ENCODE data around the gene ITPR1. TPM values are rescaled to one million over a fixed set of nuclear protein-coding genes. Genes with fewer than 3 reads are reported as not detected.
"Not testable (repeated sequence)": the region's sequence is repeated elsewhere in the genome, so short reads cannot be mapped to it uniquely, and the experiment has no call there.

Gene ITPR1
- total RNA-seq, 2 donors from 2014 or later: 5.9 TPM

DNA sequence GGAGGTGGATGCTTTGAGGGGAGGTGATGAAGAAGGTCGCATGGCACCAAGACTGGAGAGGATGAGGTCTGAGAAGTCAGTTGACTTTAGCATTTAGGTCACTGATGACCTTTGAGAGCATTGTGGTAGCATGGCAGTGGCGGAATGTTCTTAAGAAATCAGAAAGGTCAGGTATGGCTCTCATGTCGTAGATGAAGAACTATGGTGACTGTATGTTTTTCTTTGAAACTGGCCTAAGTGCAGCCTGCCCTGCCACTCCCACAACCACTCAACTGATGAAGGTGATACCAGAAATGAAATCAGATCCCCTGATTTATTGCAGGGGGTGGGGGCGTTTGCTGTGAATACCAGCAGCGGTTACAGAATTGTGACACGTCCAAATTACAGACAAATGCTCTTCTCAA lies 102.6 kb downstream of the ITPR1 start:
- no peaks in the 10 kb centered on the region for H3K9me3 Mint-ChIP-seq
- H3K27me3 Mint-ChIP-seq (ENCODE audit: insufficient read depth): peaks cover 20% of the 10 kb centered on the region
- no peak overlapping the region for H3K27ac Mint-ChIP-seq
- no peaks in the 10 kb centered on the region for H3K9me3 ChIP-seq (ENCODE audit: control insufficient read depth, low read length)
- no peaks in the 10 kb centered on the region for H3K36me3 Mint-ChIP-seq (ENCODE audit: low read depth)
- WGBS, 2 experiments (ENCODE audit: insufficient coverage in 1 of 2, insufficient read length in 1 of 2): 93 to 98% methylated on average over 5 to 6 of the region's 6 CpGs
- H3K4me3 ChIP-seq (ENCODE audit: low read length): no peak overlapping the region
- no peaks in the 10 kb centered on the region for H3K4me1 ChIP-seq (ENCODE audit: control insufficient read depth, insufficient read depth, low read length)
- no peak overlapping the region for H3K27ac ChIP-seq (ENCODE audit: low read depth, low read length)
- peaks cover 17% of the 10 kb centered on the region for H3K27me3 ChIP-seq (ENCODE audit: control insufficient read depth, insufficient read depth, low read length, poor library complexity, severe bottlenecking)
- no peak for DNase-seq
- H3K4me1 Mint-ChIP-seq: peaks cover 7% of the 10 kb centered on the region
- H3K36me3 ChIP-seq (ENCODE audit: control insufficient read depth, insufficient read depth, low read length): no peaks in the 10 kb centered on the region
- TF ChIP-seq CTCF (conservative IDR thresholded peaks at IDR 0.05): no peak
- H3K9ac ChIP-seq (ENCODE audit: extremely low read depth, low read length, poor library complexity, severe bottlenecking): no peak overlapping the region
- H3K4me3 Mint-ChIP-seq: no peak overlapping the region

DNA sequence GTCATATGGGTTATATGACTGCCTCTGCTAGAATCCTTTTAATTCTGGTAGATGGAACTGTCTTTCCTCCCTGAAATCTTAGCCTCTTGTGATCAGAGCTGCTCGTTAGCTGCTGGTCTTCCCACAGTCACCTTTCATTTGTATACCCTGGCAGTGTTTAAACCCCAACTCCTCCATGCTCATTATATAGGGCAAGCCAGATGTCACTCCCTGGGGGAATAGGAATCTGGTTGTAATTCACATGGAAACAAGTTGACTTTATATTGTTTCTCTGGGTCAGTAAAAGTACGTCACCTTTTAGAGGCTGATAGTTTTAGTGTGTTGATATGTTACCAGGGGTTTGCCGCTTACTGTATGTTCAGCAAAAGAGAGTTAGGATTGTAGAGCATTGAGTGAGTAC lies 103.5 kb downstream of the ITPR1 start:
- H3K27me3 ChIP-seq (ENCODE audit: control insufficient read depth, insufficient read depth, low read length, poor library complexity, severe bottlenecking): peaks cover 16% of the 10 kb centered on the region
- Mint-ChIP-seq H3K4me1 (peaks cover 7% of the 10 kb centered on the region), H3K4me3 (no peak overlapping the region), H3K36me3 (ENCODE audit: low read depth) (no peaks in the 10 kb centered on the region), H3K27ac (no peak overlapping the region), H3K9me3 (no peaks in the 10 kb centered on the region), H3K27me3 (ENCODE audit: insufficient read depth) (peaks cover 20% of the 10 kb centered on the region)
- 75% methylated on average over 1 to 2 of the region's 3 CpGs for WGBS, 2 experiments (ENCODE audit: insufficient coverage in 1 of 2, insufficient read length in 1 of 2)
- H3K9me3 ChIP-seq (ENCODE audit: control insufficient read depth, low read length): no peaks in the 10 kb centered on the region
- H3K36me3 ChIP-seq (ENCODE audit: control insufficient read depth, insufficient read depth, low read length): no peaks in the 10 kb centered on the region
- no peak for TF ChIP-seq CTCF (conservative IDR thresholded peaks at IDR 0.05)
- H3K4me3 ChIP-seq (ENCODE audit: low read length): no peak overlapping the region
- H3K4me1 ChIP-seq (ENCODE audit: control insufficient read depth, insufficient read depth, low read length): no peaks in the 10 kb centered on the region
- DNase-seq: no peak
- H3K27ac ChIP-seq (ENCODE audit: low read depth, low read length): no peak overlapping the region
- H3K9ac ChIP-seq (ENCODE audit: extremely low read depth, low read length, poor library complexity, severe bottlenecking): no peak overlapping the region

DNA sequence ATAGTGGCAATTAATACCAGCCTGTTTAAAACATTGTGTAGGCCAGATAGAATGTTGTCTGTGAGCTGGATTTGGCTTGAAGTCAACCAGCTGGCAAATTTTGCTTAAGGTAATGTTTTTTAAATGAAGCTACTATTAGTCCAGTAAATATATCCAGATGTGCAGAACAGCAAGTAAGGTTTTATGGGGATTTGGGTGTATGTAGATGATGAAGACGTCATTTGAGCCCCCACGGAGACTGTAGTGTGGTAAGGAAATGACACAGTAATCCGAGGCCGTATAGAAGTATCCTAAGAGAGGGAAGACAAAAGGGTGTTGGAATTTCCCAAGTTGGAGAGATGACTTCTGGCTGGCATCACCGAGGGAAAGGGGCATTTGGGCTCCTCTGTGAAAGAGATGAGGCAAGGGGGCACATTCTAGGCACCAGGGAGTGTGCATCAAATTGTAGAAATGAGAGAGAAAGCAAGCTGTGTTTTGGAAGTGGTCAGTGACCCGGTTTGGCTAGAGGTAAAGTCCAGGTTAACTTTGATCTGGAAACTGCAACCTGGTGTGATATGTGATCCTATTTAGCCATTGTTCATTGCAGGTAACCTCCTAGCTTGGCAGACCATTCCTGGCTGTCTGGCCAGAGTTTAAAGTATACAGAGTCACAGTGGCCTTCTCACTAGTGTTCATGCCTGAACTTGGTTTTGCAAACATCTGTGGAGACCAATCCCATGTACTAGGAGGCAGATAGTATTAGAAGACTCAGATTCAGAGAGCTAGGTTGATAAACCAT lies 104.2 kb downstream of the ITPR1 start:
- H3K36me3 Mint-ChIP-seq (ENCODE audit: low read depth): no peaks in the 10 kb centered on the region
- 70 to 76% methylated on average over 6 of the region's 6 CpGs for WGBS, 2 experiments (ENCODE audit: insufficient coverage in 1 of 2, insufficient read length in 1 of 2)
- peaks cover 8% of the 10 kb centered on the region for H3K27me3 ChIP-seq (ENCODE audit: control insufficient read depth, insufficient read depth, low read length, poor library complexity, severe bottlenecking)
- H3K9ac ChIP-seq (ENCODE audit: extremely low read depth, low read length, poor library complexity, severe bottlenecking): no peak overlapping the region
- no peaks in the 10 kb centered on the region for H3K4me1 ChIP-seq (ENCODE audit: control insufficient read depth, insufficient read depth, low read length)
- H3K27ac Mint-ChIP-seq: no peak overlapping the region
- peaks cover 17% of the 10 kb centered on the region for H3K27me3 Mint-ChIP-seq (ENCODE audit: insufficient read depth)
- no peak overlapping the region for H3K4me3 ChIP-seq (ENCODE audit: low read length)
- TF ChIP-seq CTCF (conservative IDR thresholded peaks at IDR 0.05): no peak
- H3K9me3 ChIP-seq (ENCODE audit: control insufficient read depth, low read length): no peaks in the 10 kb centered on the region
- no peak overlapping the region for H3K4me3 Mint-ChIP-seq
- H3K27ac ChIP-seq (ENCODE audit: low read depth, low read length): no peak overlapping the region
- no peak for DNase-seq
- peaks cover 7% of the 10 kb centered on the region for H3K4me1 Mint-ChIP-seq
- no peaks in the 10 kb centered on the region for H3K9me3 Mint-ChIP-seq
- H3K36me3 ChIP-seq (ENCODE audit: control insufficient read depth, insufficient read depth, low read length): no peaks in the 10 kb centered on the region

DNA sequence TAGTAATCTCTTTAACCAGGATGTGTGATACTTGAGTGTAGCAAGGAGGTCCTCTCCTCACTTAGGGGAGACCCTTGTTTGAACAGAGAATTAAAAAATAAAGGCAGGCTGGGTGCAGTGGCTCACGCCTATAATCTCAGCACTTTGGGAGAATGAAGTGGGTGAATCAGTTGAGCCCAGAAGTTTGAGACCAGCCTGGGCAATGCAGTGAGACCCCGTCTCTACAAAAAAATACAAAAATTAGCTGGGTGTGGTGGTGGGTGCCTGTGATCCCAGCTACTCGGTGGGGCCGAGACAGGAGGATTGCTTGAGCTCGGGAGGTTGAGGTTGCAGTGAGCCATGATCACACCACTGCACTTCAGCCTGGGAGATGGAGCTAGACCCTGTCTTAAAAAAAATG lies 105.1 kb downstream of the ITPR1 start:
- not testable (repeated sequence) for H3K4me3 ChIP-seq (ENCODE audit: low read length); H3K9me3 ChIP-seq (ENCODE audit: control insufficient read depth, low read length); H3K4me1 ChIP-seq (ENCODE audit: control insufficient read depth, insufficient read depth, low read length); H3K36me3 Mint-ChIP-seq (ENCODE audit: low read depth); H3K4me3 Mint-ChIP-seq; H3K9me3 Mint-ChIP-seq; H3K27me3 Mint-ChIP-seq (ENCODE audit: insufficient read depth); H3K36me3 ChIP-seq (ENCODE audit: control insufficient read depth, insufficient read depth, low read length); H3K27ac ChIP-seq (ENCODE audit: low read depth, low read length); H3K27ac Mint-ChIP-seq; DNase-seq; H3K9ac ChIP-seq (ENCODE audit: extremely low read depth, low read length, poor library complexity, severe bottlenecking); H3K4me1 Mint-ChIP-seq; H3K27me3 ChIP-seq (ENCODE audit: control insufficient read depth, insufficient read depth, low read length, poor library complexity, severe bottlenecking)
- 90% methylated on average over 5 of the region's 5 CpGs; no CpG with 5 or more reads in 1 of the 2 experiments for WGBS, 2 experiments (ENCODE audit: insufficient coverage in 1 of 2, insufficient read length in 1 of 2)
